ACC112 (cell line): ENCODE measurements around the gene CSF3.

Experiments
- H2AFZ ChIP-seq: fragments of 200-600 bp; sonication (generic); one replicate; pipeline ENCODE4 v1.6.0; 2017; ENCODE audit warnings: antibody characterized with exemption, low read length; ENCODE audit not compliant: unreplicated experiment
- H3K27ac ChIP-seq: fragments of 200-600 bp; sonication (generic); 2 replicates; pipeline ENCODE4 v1.5.1; 2014; ENCODE audit warnings: low read depth, mild to moderate bottlenecking, antibody characterized with exemption, low read length, moderate library complexity
- H3K27me3 ChIP-seq: fragments of 200-600 bp; sonication (generic); 2 replicates; pipeline ENCODE4 v1.6.1; 2014; ENCODE audit warnings: mild to moderate bottlenecking, antibody characterized with exemption, low read length, moderate library complexity, mixed read lengths; ENCODE audit not compliant: insufficient read depth
- H3K36me3 ChIP-seq: fragments of 200-600 bp; sonication (generic); 2 replicates; pipeline ENCODE4 v1.6.1; 2016; ENCODE audit warnings: mild to moderate bottlenecking, antibody characterized with exemption, low read length, moderate library complexity, mixed read lengths; ENCODE audit not compliant: insufficient read depth
- H3K4me1 ChIP-seq: fragments of 200-600 bp; sonication (generic); one replicate; pipeline ENCODE4 v1.6.1; 2016; ENCODE audit warnings: low read length, mixed read lengths; ENCODE audit not compliant: insufficient read depth, unreplicated experiment, control insufficient read depth
- H3K4me3 ChIP-seq: fragments of 200-600 bp; sonication (generic); 2 replicates; pipeline ENCODE4 v1.5.1; 2014; ENCODE audit warnings: mild to moderate bottlenecking, low read depth, low read length
- H3K79me2 ChIP-seq: fragments of 200-600 bp; sonication (generic); one replicate; pipeline ENCODE4 v1.6.0; 2016; ENCODE audit warnings: low read length; ENCODE audit not compliant: control insufficient read depth, unreplicated experiment, insufficient read depth

Gene CSF3

GRCh38 chr17:40033339-40033738 is 18.1 kb downstream of the CSF3 start:
- no peak overlapping the region for H2AFZ ChIP-seq
- no peak overlapping the region for H3K27ac ChIP-seq
- no peaks in the 10 kb centered on the region for H3K27me3 ChIP-seq
- H3K79me2 ChIP-seq = no peaks in the 10 kb centered on the region
- peaks cover 4% of the 10 kb centered on the region for H3K4me1 ChIP-seq
- no peak overlapping the region for H3K4me3 ChIP-seq
- 0 out of 2 replicates have a peak, but pooled peaks cover 17% of the 10 kb centered on the region for H3K36me3 ChIP-seq

DNA sequence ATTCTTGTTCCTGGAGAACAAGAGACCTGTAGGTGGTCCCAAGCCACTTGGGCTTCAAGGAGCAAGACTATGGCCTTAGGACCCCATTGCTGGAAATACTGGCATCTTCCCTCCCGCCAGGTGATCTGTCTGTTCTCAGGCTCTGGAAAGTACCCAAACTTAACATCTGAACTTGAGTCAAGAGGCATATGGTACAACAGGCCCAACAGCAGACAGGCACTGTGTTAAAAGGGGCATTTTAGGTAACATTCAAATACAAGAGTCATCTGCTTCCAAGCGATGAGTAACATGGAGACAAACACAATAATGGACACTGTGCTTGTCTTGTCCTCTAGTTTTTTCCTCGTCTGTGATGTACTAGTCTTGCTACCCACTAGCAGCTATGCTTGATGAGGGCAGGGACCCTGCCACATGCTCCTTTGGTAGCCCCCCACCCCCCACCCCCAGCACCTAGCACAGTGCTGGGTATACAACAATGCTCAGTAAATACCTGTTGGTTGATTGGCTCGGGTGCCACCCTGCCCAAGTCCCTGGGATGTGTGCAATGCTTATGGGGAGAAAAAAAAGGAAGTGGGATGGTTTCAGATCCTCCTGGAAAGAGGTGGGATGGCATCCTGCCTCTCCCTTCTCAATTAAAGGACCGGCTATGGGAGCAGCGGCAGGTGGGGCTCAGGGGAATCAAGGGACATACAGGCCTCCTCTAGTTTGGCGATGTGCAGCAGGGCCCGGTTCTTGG is 19.4 kb downstream of the CSF3 start:
- Histone ChIP-seq H3K4me3 (no peak overlapping the region), H3K27me3 (no peaks in the 10 kb centered on the region), H3K79me2 (no peaks in the 10 kb centered on the region), H3K27ac (no peak overlapping the region), H2AFZ (no peak overlapping the region), H3K36me3 (0 out of 2 replicates have a peak, but pooled peaks cover 13% of the 10 kb centered on the region), H3K4me1 (peaks cover 4% of the 10 kb centered on the region)

- Histone ChIP-seq H3K4me1 (peaks cover 4% of the 10 kb centered on the region), H3K79me2 (no peaks in the 10 kb centered on the region), H3K27ac (no peak overlapping the region), H3K36me3 (0 out of 2 replicates have a peak, but pooled peaks cover 12% of the 10 kb centered on the region), H3K27me3 (no peaks in the 10 kb centered on the region), H3K4me3 (no peak overlapping the region), H2AFZ (no peak overlapping the region)
These were observed 19.9 kb downstream of the CSF3 start for GRCh38 chr17:40035162-40035559.

GRCh38 chr17:40038882-40039513 is 23.8 kb downstream of the CSF3 start:
- Histone ChIP-seq H3K36me3 (0 out of 2 replicates have a peak, but pooled peaks cover 8% of the 10 kb centered on the region), H2AFZ (no peak overlapping the region), H3K4me1 (peaks cover 4% of the 10 kb centered on the region)

GRCh38 chr17:40041196-40041595 is 26.0 kb downstream of the CSF3 start:
- no peak overlapping the region for H3K27ac ChIP-seq

More at GRCh38 chr17:40038882-40039513, 23.8 kb downstream of the CSF3 start:
- peak overlapping the region; percentile 41 for H3K27ac ChIP-seq
- no peaks in the 10 kb centered on the region for H3K27me3 ChIP-seq
- H3K4me3 ChIP-seq = no peak overlapping the region
- H3K79me2 ChIP-seq = no peaks in the 10 kb centered on the region

DNA sequence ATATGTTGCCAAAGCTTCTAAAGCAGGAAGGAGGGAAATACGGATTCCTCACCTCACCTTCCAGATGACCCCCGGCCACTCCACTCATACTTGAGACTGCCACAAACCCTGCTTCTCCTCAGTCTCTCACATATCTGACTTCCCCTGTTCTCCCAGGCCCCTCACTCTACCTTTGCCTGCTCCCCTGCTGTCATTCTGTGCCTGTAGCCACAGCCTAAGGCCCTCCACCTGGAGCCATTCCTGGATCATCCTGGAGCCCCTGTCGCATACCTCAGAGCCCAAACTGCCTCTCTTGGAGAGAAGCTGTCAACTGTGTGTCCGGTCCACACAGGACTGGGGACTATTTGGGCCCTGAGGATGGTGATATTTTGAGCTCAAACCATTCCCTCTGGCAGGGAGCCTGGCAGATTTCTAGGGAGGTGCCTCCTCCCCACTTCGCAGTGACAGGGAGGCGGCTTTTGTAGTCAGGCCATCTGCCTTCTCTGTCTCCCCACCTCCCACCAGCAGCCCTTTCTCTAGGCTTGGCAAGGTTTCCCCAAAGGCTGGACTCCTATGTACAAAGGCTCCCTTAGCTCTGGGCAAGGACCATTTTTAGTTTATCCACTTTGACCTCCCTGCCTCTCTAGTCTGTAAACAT is 41.3 kb downstream of the CSF3 start:
- H2AFZ ChIP-seq = no peak overlapping the region
- no peak overlapping the region for H3K4me3 ChIP-seq

More at GRCh38 chr17:40041196-40041595, 26.0 kb downstream of the CSF3 start:
- H3K27me3 ChIP-seq = no peaks in the 10 kb centered on the region
- H3K4me1 ChIP-seq = no peaks in the 10 kb centered on the region
- no peaks in the 10 kb centered on the region for H3K36me3 ChIP-seq
- H3K4me3 ChIP-seq = no peak overlapping the region
- H3K79me2 ChIP-seq = no peaks in the 10 kb centered on the region
- H2AFZ ChIP-seq = no peak overlapping the region

GRCh38 chr17:40058186-40058784 is 43.0 kb downstream of the CSF3 start:
- H3K4me3 ChIP-seq = peak overlapping the region; percentile 52
- no peaks in the 10 kb centered on the region for H3K27me3 ChIP-seq
- H3K4me1 ChIP-seq = peaks cover 15% of the 10 kb centered on the region
- H3K79me2 ChIP-seq = peaks cover 12% of the 10 kb centered on the region
- peak overlapping the region; percentile 45; the same call in 1 of the 2 replicates for H3K27ac ChIP-seq
- H3K36me3 ChIP-seq = no peaks in the 10 kb centered on the region
- peak overlapping the region; percentile 86 for H2AFZ ChIP-seq

More for the DNA sequence above, 41.3 kb downstream of the CSF3 start:
- H3K36me3 ChIP-seq = 0 out of 2 replicates have a peak, but pooled peaks cover 7% of the 10 kb centered on the region
- no peaks in the 10 kb centered on the region for H3K27me3 ChIP-seq
- H3K79me2 ChIP-seq = peaks cover 12% of the 10 kb centered on the region
- H3K27ac ChIP-seq = no peak overlapping the region
- H3K4me1 ChIP-seq = peaks cover 15% of the 10 kb centered on the region

DNA sequence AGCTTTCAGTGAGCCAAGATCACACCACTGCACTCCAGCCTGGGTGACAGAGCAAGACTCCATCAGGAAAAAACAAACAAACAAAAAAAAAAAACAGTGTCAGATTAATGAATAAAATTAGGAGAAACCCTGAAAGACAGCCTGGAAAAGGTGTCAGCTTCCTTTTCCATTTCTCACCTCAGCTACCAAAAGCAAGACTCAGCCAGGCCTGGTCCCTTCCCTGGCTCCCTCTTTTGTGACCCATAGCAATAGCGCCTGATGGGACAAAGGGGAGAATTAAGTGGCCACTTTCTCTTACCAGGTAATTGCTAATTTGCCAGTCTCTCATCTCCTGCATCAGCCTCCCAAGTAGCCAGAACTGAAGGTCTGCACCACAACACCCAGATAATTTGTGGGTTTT is 43.6 kb downstream of the CSF3 start:
- peaks cover 16% of the 10 kb centered on the region for H3K4me1 ChIP-seq

DNA sequence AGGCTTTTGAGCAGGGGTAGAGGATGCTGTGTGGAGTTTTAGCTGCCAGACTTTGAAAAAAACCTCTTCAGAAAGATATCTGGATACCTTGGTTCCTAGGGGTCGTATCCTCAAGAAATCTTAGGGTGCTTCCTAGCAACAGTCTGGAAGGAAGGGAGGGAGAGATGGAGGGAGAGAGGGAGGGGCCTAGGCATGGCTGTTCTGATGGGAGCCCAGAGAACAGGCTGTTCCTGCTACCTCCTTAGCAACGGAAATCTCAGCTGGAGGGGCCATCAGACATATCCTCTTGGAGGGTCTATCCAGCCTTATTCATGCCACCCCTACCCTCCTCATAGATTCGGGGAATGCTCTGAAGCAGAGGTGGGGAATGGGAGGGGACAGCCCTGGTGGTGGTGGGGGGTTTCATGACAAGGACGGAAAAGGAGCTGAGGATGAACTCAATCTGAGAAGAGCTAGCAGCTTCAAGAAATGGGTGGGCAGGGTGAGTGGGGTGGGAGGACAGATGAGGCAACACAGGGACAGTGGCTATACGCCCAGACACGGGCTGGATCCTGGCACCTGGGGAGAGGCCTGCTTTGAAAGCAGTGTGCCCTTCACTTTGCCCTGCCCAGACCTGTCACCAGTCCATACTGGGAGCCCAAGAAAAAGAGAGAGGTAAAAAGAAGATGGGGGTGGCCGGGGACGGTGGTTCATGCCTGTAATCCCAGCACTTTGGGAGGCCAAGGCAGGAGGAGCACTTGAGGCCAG is 44.7 kb downstream of the CSF3 start:
- Histone ChIP-seq H3K27me3 (no peaks in the 10 kb centered on the region), H3K4me3 (no peak overlapping the region), H2AFZ (no peak overlapping the region), H3K4me1 (peaks cover 23% of the 10 kb centered on the region), H3K36me3 (no peaks in the 10 kb centered on the region), H3K79me2 (peaks cover 21% of the 10 kb centered on the region), H3K27ac (no peak overlapping the region)

More for the DNA sequence above, 43.6 kb downstream of the CSF3 start:
- H3K36me3 ChIP-seq = no peaks in the 10 kb centered on the region
- peaks cover 11% of the 10 kb centered on the region for H3K79me2 ChIP-seq
- peak overlapping the region; percentile 86 for H2AFZ ChIP-seq
- no peaks in the 10 kb centered on the region for H3K27me3 ChIP-seq
- H3K27ac ChIP-seq = no peak overlapping the region
- H3K4me3 ChIP-seq = no peak overlapping the region
